GM12878 (cell line): ENCODE data around the gene PRDM16.

Experiments used
- GABPA ChIP-seq: IDR thresholded peaks from 2 replicates; pipeline ENCODE4 v1.6.1; 2014; ENCODE audit warnings: antibody characterized with exemption, low read depth, mild to moderate bottlenecking, inconsistent platforms
- KDM1A ChIP-seq: fragments of 200-600 bp; sonication (generic); IDR thresholded peaks from 2 replicates; pipeline ENCODE4 v1.6.1; 2016; ENCODE audit warnings: borderline replicate concordance
- NR2F1 ChIP-seq: fragments of 450-650 bp; conservative IDR thresholded peaks from 2 replicates; pipeline ENCODE4 v1.6.1; 2017; ENCODE audit warnings: mild to moderate bottlenecking
- POLR2A ChIP-seq: IDR thresholded peaks from 2 replicates; pipeline ENCODE4 v1.6.1; 2011; ENCODE audit warnings: low read depth, mild to moderate bottlenecking, low read length
- POLR2AphosphoS5 ChIP-seq: IDR thresholded peaks from 2 replicates; pipeline ENCODE4 v1.6.1; 2011; ENCODE audit warnings: mild to moderate bottlenecking, low read length, inconsistent platforms
- RAD21 ChIP-seq: IDR thresholded peaks from 2 replicates; pipeline ENCODE4 v1.6.1; 2011; ENCODE audit warnings: mild to moderate bottlenecking, low read depth, low read length, moderate library complexity; ENCODE audit not compliant: insufficient read depth
- SIN3A ChIP-seq: IDR thresholded peaks from 2 replicates; pipeline ENCODE4 v1.6.1; 2012; ENCODE audit warnings: low read depth, low read length, improper control_type of control experiment
- TAF1 ChIP-seq: IDR thresholded peaks from 2 replicates; pipeline ENCODE4 v1.6.1; 2011; ENCODE audit warnings: mild to moderate bottlenecking, low read depth, low read length, borderline replicate concordance
- TF ChIP-seq, protein P1 (sequence below): IDR thresholded peaks from 2 replicates; pipeline ENCODE4 v1.6.1; 2011; ENCODE audit warnings: borderline replicate concordance, low read depth, mild to moderate bottlenecking, moderate library complexity, low read length; ENCODE audit not compliant: insufficient read depth, poor library complexity, severe bottlenecking
- TF ChIP-seq, protein P2 (sequence below): fragments of 450-650 bp; IDR thresholded peaks from 2 replicates; pipeline ENCODE4 v1.6.1; 2017; ENCODE audit warnings: mild to moderate bottlenecking, low read depth, inconsistent platforms; ENCODE audit not compliant: poor library complexity, severe bottlenecking
- TF ChIP-seq, protein P3 (sequence below), 3 experiments: IDR thresholded peaks in 2 of 3; conservative IDR thresholded peaks in 1 of 3; 2 replicates each; pipeline ENCODE4 v1.5.1; 2011; ENCODE audit warnings: low read depth in 3 of 3, low read length in 3 of 3, mild to moderate bottlenecking in 3 of 3, control low read depth in 2 of 3, moderate library complexity in 2 of 3, inconsistent platforms in 1 of 3, mixed read lengths in 1 of 3; ENCODE audit not compliant: control insufficient read depth in 2 of 3, insufficient read depth in 1 of 3; ENCODE audit errors: extremely low read depth in 1 of 3

DNA sequence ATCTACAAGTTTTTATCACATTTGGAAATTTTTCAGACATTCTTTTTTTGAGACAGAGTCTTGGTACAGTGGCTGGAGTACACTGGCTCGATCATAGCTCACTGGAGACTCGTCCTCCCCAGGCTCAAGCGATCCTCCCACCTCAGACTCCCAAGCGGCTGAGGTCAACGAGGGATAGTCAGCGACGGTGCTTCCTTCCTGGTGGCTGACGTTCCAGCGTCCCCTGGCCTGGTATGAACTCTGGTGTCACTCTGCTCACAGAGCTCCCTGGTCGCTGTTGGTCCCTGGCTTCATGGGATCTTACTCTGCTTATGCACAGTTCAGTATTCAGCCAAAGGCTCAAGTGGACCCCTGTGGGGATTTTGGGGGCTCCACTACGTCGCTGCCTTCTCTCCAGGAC is 382.0 kb downstream of the PRDM16 start:
- no peak for TF ChIP-seq TAF1
- no peak for TF ChIP-seq POLR2A
- no peak for TF ChIP-seq GABPA
- TF ChIP-seq, protein P1, sequence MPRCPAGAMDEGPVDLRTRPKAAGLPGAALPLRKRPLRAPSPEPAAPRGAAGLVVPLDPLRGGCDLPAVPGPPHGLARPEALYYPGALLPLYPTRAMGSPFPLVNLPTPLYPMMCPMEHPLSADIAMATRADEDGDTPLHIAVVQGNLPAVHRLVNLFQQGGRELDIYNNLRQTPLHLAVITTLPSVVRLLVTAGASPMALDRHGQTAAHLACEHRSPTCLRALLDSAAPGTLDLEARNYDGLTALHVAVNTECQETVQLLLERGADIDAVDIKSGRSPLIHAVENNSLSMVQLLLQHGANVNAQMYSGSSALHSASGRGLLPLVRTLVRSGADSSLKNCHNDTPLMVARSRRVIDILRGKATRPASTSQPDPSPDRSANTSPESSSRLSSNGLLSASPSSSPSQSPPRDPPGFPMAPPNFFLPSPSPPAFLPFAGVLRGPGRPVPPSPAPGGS, result no peak
- no peak for TF ChIP-seq KDM1A
- TF ChIP-seq, protein P2, sequence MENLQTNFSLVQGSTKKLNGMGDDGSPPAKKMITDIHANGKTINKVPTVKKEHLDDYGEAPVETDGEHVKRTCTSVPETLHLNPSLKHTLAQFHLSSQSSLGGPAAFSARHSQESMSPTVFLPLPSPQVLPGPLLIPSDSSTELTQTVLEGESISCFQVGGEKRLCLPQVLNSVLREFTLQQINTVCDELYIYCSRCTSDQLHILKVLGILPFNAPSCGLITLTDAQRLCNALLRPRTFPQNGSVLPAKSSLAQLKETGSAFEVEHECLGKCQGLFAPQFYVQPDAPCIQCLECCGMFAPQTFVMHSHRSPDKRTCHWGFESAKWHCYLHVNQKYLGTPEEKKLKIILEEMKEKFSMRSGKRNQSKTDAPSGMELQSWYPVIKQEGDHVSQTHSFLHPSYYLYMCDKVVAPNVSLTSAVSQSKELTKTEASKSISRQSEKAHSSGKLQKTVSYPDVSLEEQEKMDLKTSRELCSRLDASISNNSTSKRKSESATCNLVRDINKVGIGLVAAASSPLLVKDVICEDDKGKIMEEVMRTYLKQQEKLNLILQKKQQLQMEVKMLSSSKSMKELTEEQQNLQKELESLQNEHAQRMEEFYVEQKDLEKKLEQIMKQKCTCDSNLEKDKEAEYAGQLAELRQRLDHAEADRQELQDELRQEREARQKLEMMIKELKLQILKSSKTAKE, result no peak
- TF ChIP-seq RAD21, result no peak
- TF ChIP-seq POLR2AphosphoS5, result no peak
- TF ChIP-seq SIN3A, result no peak
- TF ChIP-seq, protein P3, sequence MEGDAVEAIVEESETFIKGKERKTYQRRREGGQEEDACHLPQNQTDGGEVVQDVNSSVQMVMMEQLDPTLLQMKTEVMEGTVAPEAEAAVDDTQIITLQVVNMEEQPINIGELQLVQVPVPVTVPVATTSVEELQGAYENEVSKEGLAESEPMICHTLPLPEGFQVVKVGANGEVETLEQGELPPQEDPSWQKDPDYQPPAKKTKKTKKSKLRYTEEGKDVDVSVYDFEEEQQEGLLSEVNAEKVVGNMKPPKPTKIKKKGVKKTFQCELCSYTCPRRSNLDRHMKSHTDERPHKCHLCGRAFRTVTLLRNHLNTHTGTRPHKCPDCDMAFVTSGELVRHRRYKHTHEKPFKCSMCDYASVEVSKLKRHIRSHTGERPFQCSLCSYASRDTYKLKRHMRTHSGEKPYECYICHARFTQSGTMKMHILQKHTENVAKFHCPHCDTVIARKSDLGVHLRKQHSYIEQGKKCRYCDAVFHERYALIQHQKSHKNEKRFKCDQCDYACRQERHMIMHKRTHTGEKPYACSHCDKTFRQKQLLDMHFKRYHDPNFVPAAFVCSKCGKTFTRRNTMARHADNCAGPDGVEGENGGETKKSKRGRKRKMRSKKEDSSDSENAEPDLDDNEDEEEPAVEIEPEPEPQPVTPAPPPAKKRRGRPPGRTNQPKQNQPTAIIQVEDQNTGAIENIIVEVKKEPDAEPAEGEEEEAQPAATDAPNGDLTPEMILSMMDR (IDR thresholded peaks at IDR 0.05 in 2 of 3, conservative IDR thresholded peaks at IDR 0.05 in 1 of 3; ENCODE audit: control insufficient read depth in 2 of 3, extremely low read depth in 1 of 3, insufficient read depth in 1 of 3, low read depth in 3 of 3, low read length in 3 of 3), result no peak
- no peak for TF ChIP-seq NR2F1
